Measurements from ENCODE around the gene SHOX.

GRCh38 chrX:623599-624315, 6.8 kb upstream of the SHOX start:
- TF ChIP-seq, protein P1, sequence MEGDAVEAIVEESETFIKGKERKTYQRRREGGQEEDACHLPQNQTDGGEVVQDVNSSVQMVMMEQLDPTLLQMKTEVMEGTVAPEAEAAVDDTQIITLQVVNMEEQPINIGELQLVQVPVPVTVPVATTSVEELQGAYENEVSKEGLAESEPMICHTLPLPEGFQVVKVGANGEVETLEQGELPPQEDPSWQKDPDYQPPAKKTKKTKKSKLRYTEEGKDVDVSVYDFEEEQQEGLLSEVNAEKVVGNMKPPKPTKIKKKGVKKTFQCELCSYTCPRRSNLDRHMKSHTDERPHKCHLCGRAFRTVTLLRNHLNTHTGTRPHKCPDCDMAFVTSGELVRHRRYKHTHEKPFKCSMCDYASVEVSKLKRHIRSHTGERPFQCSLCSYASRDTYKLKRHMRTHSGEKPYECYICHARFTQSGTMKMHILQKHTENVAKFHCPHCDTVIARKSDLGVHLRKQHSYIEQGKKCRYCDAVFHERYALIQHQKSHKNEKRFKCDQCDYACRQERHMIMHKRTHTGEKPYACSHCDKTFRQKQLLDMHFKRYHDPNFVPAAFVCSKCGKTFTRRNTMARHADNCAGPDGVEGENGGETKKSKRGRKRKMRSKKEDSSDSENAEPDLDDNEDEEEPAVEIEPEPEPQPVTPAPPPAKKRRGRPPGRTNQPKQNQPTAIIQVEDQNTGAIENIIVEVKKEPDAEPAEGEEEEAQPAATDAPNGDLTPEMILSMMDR (conservative IDR thresholded peaks at IDR 0.05 in 1 of 2, IDR thresholded peaks at IDR 0.05 in 1 of 2; ENCODE audit: low read depth in 1 of 2, low read length in 2 of 2), result no peak
- no peak for TF ChIP-seq EZH2 (IDR thresholded peaks at IDR 0.05; ENCODE audit: low read length, missing control alignments)

All from fibroblast of lung (primary cell).